Measurements from ENCODE around the gene PIEZO2. TPM values are rescaled to one million over a fixed set of nuclear protein-coding genes. Genes with fewer than 3 reads are reported as not detected.

The PIEZO2 gene
- total and polyA plus RNA-seq, 2 experiments from 2014 or later, result 24.5 to 70.8 TPM

- TF ChIP-seq CTCF (IDR thresholded peaks at IDR 0.05; ENCODE audit: poor library complexity) (no peak), EZH2phosphoT487 (IDR thresholded peaks at IDR 0.05; ENCODE audit: low read depth, severe bottlenecking, unreplicated experiment) (no peak), EZH2 (IDR thresholded peaks at IDR 0.05; ENCODE audit: borderline replicate concordance) (no peak)
- no peaks in the 10 kb centered on the region for H4K20me1 ChIP-seq (ENCODE audit: insufficient read depth, poor library complexity, severe bottlenecking)
- no peak overlapping the region for H2AFZ ChIP-seq
- no peaks in the 10 kb centered on the region for H3K36me3 ChIP-seq (replicated peaks; ENCODE audit: insufficient read depth, low read depth)
- H3K9me3 ChIP-seq (ENCODE audit: low read depth), result peaks cover 7% of the 10 kb centered on the region
- no peaks in the 10 kb centered on the region for H3K9me2 ChIP-seq (replicated peaks; ENCODE audit: insufficient read depth)
- H3K4me3 ChIP-seq, result no peak overlapping the region
- H3K27me3 ChIP-seq, result no peaks in the 10 kb centered on the region
- no peak for DNase-seq (ENCODE audit: low spot score)
- no peaks in the 10 kb centered on the region for H3K4me1 ChIP-seq (ENCODE audit: insufficient read depth)
- H3K79me2 ChIP-seq, result no peaks in the 10 kb centered on the region
- H3K27ac ChIP-seq, result no peak overlapping the region
- 95% methylated on average over 4 of the region's 4 CpGs for WGBS (ENCODE audit: low lambda C conversion rate, missing lambda C conversion rate)
- H3K4me2 ChIP-seq, result no peak overlapping the region
Observed at GRCh38 chr18:10971717-10972116, 177.7 kb downstream of the PIEZO2 start.

GRCh38 chr18:10965119-10965518, 184.2 kb downstream of the PIEZO2 start:
- Histone ChIP-seq H3K9me3 (ENCODE audit: low read depth) (peaks cover 7% of the 10 kb centered on the region), H3K4me2 (no peak overlapping the region), H4K20me1 (ENCODE audit: insufficient read depth, poor library complexity, severe bottlenecking) (no peaks in the 10 kb centered on the region), H3K79me2 (no peaks in the 10 kb centered on the region), H3K4me1 (ENCODE audit: insufficient read depth) (no peaks in the 10 kb centered on the region), H3K4me3 (no peak overlapping the region), H3K27ac (no peak overlapping the region), H3K9me2 (replicated peaks; ENCODE audit: insufficient read depth) (no peaks in the 10 kb centered on the region), H2AFZ (no peak overlapping the region), H3K27me3 (no peaks in the 10 kb centered on the region), H3K36me3 (replicated peaks; ENCODE audit: insufficient read depth, low read depth) (no peaks in the 10 kb centered on the region)
- DNase-seq (ENCODE audit: low spot score), result no peak
- WGBS (ENCODE audit: low lambda C conversion rate, missing lambda C conversion rate), result 72% methylated on average over 2 of the region's 2 CpGs
- TF ChIP-seq EZH2 (IDR thresholded peaks at IDR 0.05; ENCODE audit: borderline replicate concordance) (no peak), EZH2phosphoT487 (IDR thresholded peaks at IDR 0.05; ENCODE audit: low read depth, severe bottlenecking, unreplicated experiment) (no peak), CTCF (IDR thresholded peaks at IDR 0.05; ENCODE audit: poor library complexity) (no peak)

- peaks cover 2% of the 10 kb centered on the region for H3K79me2 ChIP-seq
- WGBS (ENCODE audit: low lambda C conversion rate, missing lambda C conversion rate), result 79% methylated on average over 5 of the region's 5 CpGs
- H3K27me3 ChIP-seq, result no peaks in the 10 kb centered on the region
- no peak overlapping the region for H2AFZ ChIP-seq
- H3K27ac ChIP-seq, result no peak overlapping the region
- H3K4me2 ChIP-seq, result no peak overlapping the region
- no peak overlapping the region for H3K4me3 ChIP-seq
- DNase-seq (ENCODE audit: low spot score), result no peak
- H4K20me1 ChIP-seq (ENCODE audit: insufficient read depth, poor library complexity, severe bottlenecking), result no peaks in the 10 kb centered on the region
- H3K4me1 ChIP-seq (ENCODE audit: insufficient read depth), result no peaks in the 10 kb centered on the region
- no peaks in the 10 kb centered on the region for H3K36me3 ChIP-seq (replicated peaks; ENCODE audit: insufficient read depth, low read depth)
- H3K9me3 ChIP-seq (ENCODE audit: low read depth), result no peaks in the 10 kb centered on the region
- H3K9me2 ChIP-seq (replicated peaks; ENCODE audit: insufficient read depth), result no peaks in the 10 kb centered on the region
- no peak for TF ChIP-seq EZH2phosphoT487 (IDR thresholded peaks at IDR 0.05; ENCODE audit: low read depth, severe bottlenecking, unreplicated experiment)
- no peak for TF ChIP-seq EZH2 (IDR thresholded peaks at IDR 0.05; ENCODE audit: borderline replicate concordance)
- TF ChIP-seq CTCF (IDR thresholded peaks at IDR 0.05; ENCODE audit: poor library complexity), result no peak
Observed at GRCh38 chr18:10953672-10954071, 195.7 kb downstream of the PIEZO2 start.

Measured in hepatocyte (in vitro differentiated cells).